Uterus (tissue), 2 donors: Measurements from ENCODE around the gene PSG11.

ENCODE experiments used
- CTCF ChIP-seq, 4 experiments: fragments of 200-600 bp in 2 of 4; fragments of 450-650 bp in 2 of 4; sonication (generic) in 2 of 4; IDR thresholded peaks; one replicate each; pipeline ENCODE4 v1.5.1; 2016 to 2019; ENCODE audit warnings: antibody characterized with exemption in 4 of 4, mild to moderate bottlenecking in 2 of 4, moderate library complexity in 1 of 4
- POLR2A ChIP-seq, 2 donors: fragments of 450-650 bp; IDR thresholded peaks; one replicate each; pipeline ENCODE4 v1.6.1; 2016; ENCODE audit warnings: antibody characterized with exemption in 2 of 2, mild to moderate bottlenecking in 1 of 2, moderate library complexity in 1 of 2

DNA sequence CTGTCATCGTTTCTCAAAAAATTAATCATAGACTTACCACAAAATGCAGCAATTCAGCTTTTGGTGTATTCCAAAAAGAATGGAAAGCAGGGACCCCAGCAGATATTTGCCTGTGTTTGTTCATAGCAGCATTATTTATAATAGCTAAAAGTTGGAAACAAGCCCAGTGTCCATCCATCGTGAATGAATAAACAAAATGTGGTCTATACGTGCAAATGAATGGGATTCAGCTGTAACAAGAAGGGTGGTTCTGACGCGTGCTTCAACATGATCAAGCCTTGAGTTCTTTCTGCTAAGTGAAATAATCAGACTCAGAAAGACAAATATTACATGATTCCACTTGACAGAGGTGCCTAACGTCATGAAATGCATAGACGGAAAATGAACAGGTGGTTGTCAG, 36.4 kb downstream of the PSG11 start:
- TF ChIP-seq CTCF (IDR thresholded peaks at IDR 0.05), result no peak
- TF ChIP-seq POLR2A (IDR thresholded peaks at IDR 0.05), result no peak
